Esophagus muscularis mucosa (tissue), 4 donors: ENCODE results near the gene LRRC30. TPM values are rescaled to one million over a fixed set of nuclear protein-coding genes. Genes with fewer than 3 reads are reported as not detected.

Source experiments
- DNase-seq: peaks from one replicate; pipeline ENCODE4 v3.0.0-alpha.2; 2017; ENCODE audit errors: extremely low spot score
- H3K27ac ChIP-seq, 4 donors: fragments of 200-600 bp; sonication (generic); replicated peaks in 1 of 4; 1 replicate in 3 of 4; 2 replicates in 1 of 4; pipeline ENCODE4 v1.5.1; 2016 to 2019; ENCODE audit warnings: mild to moderate bottlenecking in 1 of 4
- H3K27me3 ChIP-seq, 4 donors: fragments of 200-600 bp; sonication (generic); one replicate each; pipeline versions ENCODE4 v1.5.1 to v1.6.0; 2016 to 2019
- H3K36me3 ChIP-seq, 4 donors: fragments of 200-600 bp; sonication (generic); one replicate each; pipeline ENCODE4 v1.5.1; 2016 to 2019
- H3K4me1 ChIP-seq, 4 donors: fragments of 200-600 bp; sonication (generic); one replicate each; pipeline ENCODE4 v1.5.1; 2016 to 2019
- H3K4me3 ChIP-seq, 4 donors: fragments of 200-600 bp; sonication (generic); 1 replicate in 2 of 4; 2 replicates in 2 of 4; pipeline ENCODE4 v1.5.1; 2016 to 2019; ENCODE audit warnings: mild to moderate bottlenecking in 4 of 4, moderate library complexity in 1 of 4
- H3K9me3 ChIP-seq, 4 donors: fragments of 200-600 bp; sonication (generic); 1 replicate in 3 of 4; 2 replicates in 1 of 4; pipeline ENCODE4 v1.5.1; 2016 to 2019
- CTCF ChIP-seq, 3 experiments: fragments of 200-600 bp in 2 of 3; fragments of 450-650 bp in 1 of 3; sonication (generic) in 2 of 3; IDR thresholded peaks; one replicate each; pipeline ENCODE4 v1.5.1; 2017 to 2019; ENCODE audit warnings: antibody characterized with exemption in 3 of 3, mild to moderate bottlenecking in 2 of 3, moderate library complexity in 1 of 3
- EP300 ChIP-seq: sonication (generic); formaldehyde crosslinking; IDR thresholded peaks from one replicate; pipeline ENCODE4 v1.6.1; 2017; ENCODE audit warnings: antibody characterized with exemption
- POLR2A ChIP-seq: fragments of 450-650 bp; IDR thresholded peaks from one replicate; pipeline ENCODE4 v1.6.1; 2017; ENCODE audit warnings: antibody characterized with exemption, moderate library complexity, mild to moderate bottlenecking, low read depth
- POLR2AphosphoS5 ChIP-seq, 2 donors: sonication (generic); formaldehyde crosslinking; IDR thresholded peaks; one replicate each; pipeline ENCODE4 v1.6.1; 2017; ENCODE audit warnings: antibody characterized with exemption in 2 of 2
- WGBS: methylation state at CpG from one replicate; pipeline ENCODE4 v1.1.5; 2018; 5-methylcytosine and 5-hydroxymethylcytosine counted together
- intact Hi-C: fragments of 100-400 bp; cut with DNase I; formaldehyde crosslinking; loops from one replicate; pipeline ENCODE4 v1.15.1; 2023
- total RNA-seq, 4 donors: library from RNA; depleted of rRNA; stranded (reverse); fragments of >200 nt; gene quantifications; one replicate each; pipeline versions ENCODE4 v1.1.0 to v1.2.1, GENCODE V29; 2016

LRRC30 gene
- total RNA-seq, 4 donors from 2014 or later: not detected

GRCh38 chr18:7272311-7273049 lies 41.6 kb downstream of the LRRC30 start:
- H3K27me3 ChIP-seq: no peaks in the 10 kb centered on the region
- no peak for TF ChIP-seq EP300
- TF ChIP-seq POLR2A: no peak
- TF ChIP-seq CTCF (IDR thresholded peaks at IDR 0.05): peak; percentile 57 to 70 (median 61)
- TF ChIP-seq POLR2AphosphoS5 (IDR thresholded peaks at IDR 0.05): peak in 1 of 2 donors; percentile 50
- DNase-seq: no peak
- peaks cover 14 to 22% (median 18%) of the 10 kb centered on the region in 4 donors for H3K4me1 ChIP-seq
- H3K27ac ChIP-seq: peak overlapping the region; percentile 79 to 83 (median 80)
- peak overlapping the region; percentile 27 to 49 (median 40) for H3K4me3 ChIP-seq
- H3K9me3 ChIP-seq: no peaks in the 10 kb centered on the region
- intact Hi-C loops: loop anchor here (1.0 to 10.0 kb wide), 4 partner anchors 182 to 1122 kb away; partner anchors contain the start of gene PTPRM
- 14% methylated on average over 23 of the region's 24 CpGs for WGBS
- no peaks in the 10 kb centered on the region for H3K36me3 ChIP-seq

GRCh38 chr18:7273301-7273921 lies 42.5 kb downstream of the LRRC30 start:
- H3K27me3 ChIP-seq: no peaks in the 10 kb centered on the region
- TF ChIP-seq POLR2AphosphoS5 (IDR thresholded peaks at IDR 0.05) (peak; percentile 47 to 52), POLR2A (no peak)
- H3K4me1 ChIP-seq: peaks cover 14 to 22% (median 18%) of the 10 kb centered on the region in 4 donors
- WGBS: 53% methylated on average over 12 of the region's 12 CpGs
- intact Hi-C loops: loop anchor here (10.0 kb wide), 3 partner anchors 181 to 1121 kb away; no protein-coding TSS in a partner anchor
- H3K27ac ChIP-seq: peak overlapping the region; percentile 79 to 83 (median 80)
- no peak for DNase-seq
- no peaks in the 10 kb centered on the region for H3K9me3 ChIP-seq
- no peaks in the 10 kb centered on the region for H3K36me3 ChIP-seq
- H3K4me3 ChIP-seq: peak overlapping the region in 3 of 4 donors; percentile 27 to 49 (median 40)

- WGBS: 79% methylated on average over 2 of the region's 2 CpGs
- Histone ChIP-seq H3K36me3 (no peaks in the 10 kb centered on the region), H3K4me3 (no peak overlapping the region), H3K9me3 (no peaks in the 10 kb centered on the region), H3K27me3 (no peaks in the 10 kb centered on the region), H3K4me1 (no peaks in the 10 kb centered on the region), H3K27ac (no peak overlapping the region)
- no peak for TF ChIP-seq CTCF (IDR thresholded peaks at IDR 0.05)
- no peak for TF ChIP-seq POLR2A
- TF ChIP-seq POLR2AphosphoS5 (IDR thresholded peaks at IDR 0.05): no peak
- no peak for TF ChIP-seq EP300
- peak; percentile 47 for DNase-seq
- intact Hi-C loops: no loop called here
These were observed 50.7 kb downstream of the LRRC30 start for GRCh38 chr18:7281579-7281978.

Other genes with a start within 250 kb of the LRRC30 start
- under 1 TPM; 0.17 to 0.69 (median 0.37) TPM for gene LAMA1, start 113.3 kb upstream of the LRRC30 start, total RNA-seq